ENCODE results near the gene LRRC8D.

The LRRC8D gene

GRCh38 chr1:89873288-89873687, 52.5 kb downstream of the LRRC8D start:
- peaks cover 2% of the 10 kb centered on the region for H3K36me3 ChIP-seq
- H3K27ac ChIP-seq = no peak overlapping the region
- H3K9me3 ChIP-seq (ENCODE audit: severe bottlenecking) = no peaks in the 10 kb centered on the region

GRCh38 chr1:89873770-89874169, 52.9 kb downstream of the LRRC8D start:
- DNase-seq = no peak
- Histone ChIP-seq H3K36me3 (peaks cover 2% of the 10 kb centered on the region), H3K27ac (no peak overlapping the region), H3K4me3 (ENCODE audit: low read depth, low read length) (no peak overlapping the region), H3K27me3 (ENCODE audit: insufficient read depth, low read depth, severe bottlenecking) (no peaks in the 10 kb centered on the region), H3K9me3 (ENCODE audit: severe bottlenecking) (no peaks in the 10 kb centered on the region)
- no peak for TF ChIP-seq CTCF (IDR thresholded peaks at IDR 0.05; ENCODE audit: low read depth, low read length)

More at GRCh38 chr1:89873288-89873687, 52.5 kb downstream of the LRRC8D start:
- no peak for DNase-seq
- TF ChIP-seq CTCF (IDR thresholded peaks at IDR 0.05; ENCODE audit: low read depth, low read length) = no peak
- no peaks in the 10 kb centered on the region for H3K27me3 ChIP-seq (ENCODE audit: insufficient read depth, low read depth, severe bottlenecking)
- H3K4me3 ChIP-seq (ENCODE audit: low read depth, low read length) = no peak overlapping the region

- Histone ChIP-seq H3K4me3 (ENCODE audit: low read depth, low read length) (no peak overlapping the region), H3K27ac (no peak overlapping the region), H3K36me3 (no peaks in the 10 kb centered on the region), H3K27me3 (ENCODE audit: insufficient read depth, low read depth, severe bottlenecking) (no peaks in the 10 kb centered on the region), H3K9me3 (ENCODE audit: severe bottlenecking) (no peaks in the 10 kb centered on the region)
- DNase-seq = no peak
- TF ChIP-seq CTCF (IDR thresholded peaks at IDR 0.05; ENCODE audit: low read depth, low read length) = no peak
Observed at GRCh38 chr1:89876463-89876862, 55.6 kb downstream of the LRRC8D start.

GRCh38 chr1:89877756-89878155, 56.9 kb downstream of the LRRC8D start:
- Histone ChIP-seq H3K4me3 (ENCODE audit: low read depth, low read length) (no peak overlapping the region), H3K27ac (no peak overlapping the region), H3K9me3 (ENCODE audit: severe bottlenecking) (no peaks in the 10 kb centered on the region), H3K36me3 (no peaks in the 10 kb centered on the region), H3K27me3 (ENCODE audit: insufficient read depth, low read depth, severe bottlenecking) (no peaks in the 10 kb centered on the region)
- no peak for TF ChIP-seq CTCF (IDR thresholded peaks at IDR 0.05; ENCODE audit: low read depth, low read length)
- DNase-seq = no peak

DNA sequence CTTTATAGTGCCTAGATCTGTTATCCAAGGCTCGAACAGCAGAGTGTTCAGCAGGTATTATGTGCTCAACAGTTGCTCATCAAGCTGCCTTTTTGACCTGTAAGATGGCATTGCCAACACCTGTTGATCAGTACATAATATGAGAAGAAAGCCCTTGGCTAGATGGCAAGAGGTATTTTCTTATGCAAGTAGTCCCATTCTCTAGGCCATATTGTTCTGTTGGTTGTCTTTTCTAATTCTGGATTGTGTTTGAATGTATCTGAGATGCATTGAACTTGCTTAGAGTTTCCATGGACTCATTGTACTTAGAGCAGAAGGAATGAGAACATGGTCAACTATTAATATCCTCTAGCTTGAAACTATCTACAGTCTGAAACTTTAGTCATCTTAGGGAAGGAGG, 57.4 kb downstream of the LRRC8D start:
- Histone ChIP-seq H3K27me3 (ENCODE audit: insufficient read depth, low read depth, severe bottlenecking) (no peaks in the 10 kb centered on the region), H3K27ac (no peak overlapping the region), H3K9me3 (ENCODE audit: severe bottlenecking) (no peaks in the 10 kb centered on the region), H3K4me3 (ENCODE audit: low read depth, low read length) (no peak overlapping the region), H3K36me3 (no peaks in the 10 kb centered on the region)
- TF ChIP-seq CTCF (IDR thresholded peaks at IDR 0.05; ENCODE audit: low read depth, low read length) = no peak
- DNase-seq = no peak

DNA sequence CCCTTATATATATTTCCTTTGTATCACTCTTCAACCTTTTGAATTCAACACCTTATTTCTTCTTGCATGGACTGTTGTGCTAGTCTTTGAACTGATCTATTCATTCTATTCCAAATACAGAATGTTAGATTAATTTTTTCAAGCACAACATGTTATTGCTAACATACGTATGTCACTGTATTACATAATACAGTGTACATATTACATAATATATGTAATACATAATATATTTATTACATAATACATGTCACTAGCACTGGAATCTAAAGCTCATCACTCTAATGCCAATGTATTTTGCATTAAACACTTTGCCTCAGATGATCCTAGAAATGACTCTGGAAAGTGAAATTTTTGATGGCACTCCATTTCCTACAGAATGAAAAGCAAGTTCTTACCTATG, 59.8 kb downstream of the LRRC8D start:
- Histone ChIP-seq H3K27me3 (ENCODE audit: insufficient read depth, low read depth, severe bottlenecking) (no peaks in the 10 kb centered on the region), H3K27ac (no peak overlapping the region), H3K9me3 (ENCODE audit: severe bottlenecking) (no peaks in the 10 kb centered on the region), H3K4me3 (ENCODE audit: low read depth, low read length) (no peak overlapping the region), H3K36me3 (no peaks in the 10 kb centered on the region)
- DNase-seq = no peak
- no peak for TF ChIP-seq CTCF (IDR thresholded peaks at IDR 0.05; ENCODE audit: low read depth, low read length)

Measured in WERI-Rb-1 (cell line).